ENCODE measurements around the gene IGF1.

Gene IGF1

GRCh38 chr12:102426599-102427542, 53.5 kb downstream of the IGF1 start:
- no peak for TF ChIP-seq CTCF (IDR thresholded peaks at IDR 0.05)
- Histone ChIP-seq H3K4me1 (ENCODE audit: control insufficient read depth in 1 of 2, insufficient read depth in 1 of 2, low read depth in 1 of 2, low read length in 1 of 2) (no peaks in the 10 kb centered on the region), H3K4me3 (ENCODE audit: low read depth in 1 of 2, low read length in 1 of 2) (no peak overlapping the region), H3K27ac (no peak overlapping the region), H3K9me3 (no peaks in the 10 kb centered on the region), H3K36me3 (no peaks in the 10 kb centered on the region), H3K27me3 (no peaks in the 10 kb centered on the region)

GRCh38 chr12:102425109-102426039, 55.0 kb downstream of the IGF1 start:
- no peaks in the 10 kb centered on the region for H3K9me3 ChIP-seq
- no peaks in the 10 kb centered on the region for H3K27me3 ChIP-seq
- H3K27ac ChIP-seq: no peak overlapping the region
- H3K4me3 ChIP-seq (ENCODE audit: low read depth in 1 of 2, low read length in 1 of 2): no peak overlapping the region
- no peaks in the 10 kb centered on the region for H3K36me3 ChIP-seq
- H3K4me1 ChIP-seq (ENCODE audit: control insufficient read depth in 1 of 2, insufficient read depth in 1 of 2, low read depth in 1 of 2, low read length in 1 of 2): no peaks in the 10 kb centered on the region
- TF ChIP-seq CTCF (IDR thresholded peaks at IDR 0.05): no peak

- no peaks in the 10 kb centered on the region for H3K9me3 ChIP-seq
- no peak for TF ChIP-seq CTCF (IDR thresholded peaks at IDR 0.05)
- H3K4me3 ChIP-seq (ENCODE audit: low read depth in 1 of 2, low read length in 1 of 2): no peak overlapping the region
- no peaks in the 10 kb centered on the region for H3K4me1 ChIP-seq (ENCODE audit: control insufficient read depth in 1 of 2, insufficient read depth in 1 of 2, low read depth in 1 of 2, low read length in 1 of 2)
- H3K27ac ChIP-seq: no peak overlapping the region
- no peaks in the 10 kb centered on the region for H3K36me3 ChIP-seq
- no peaks in the 10 kb centered on the region for H3K27me3 ChIP-seq
These were observed 56.9 kb downstream of the IGF1 start for GRCh38 chr12:102423462-102423861.

- Histone ChIP-seq H3K27ac (no peak overlapping the region), H3K9me3 (no peaks in the 10 kb centered on the region), H3K4me1 (ENCODE audit: control insufficient read depth in 1 of 2, insufficient read depth in 1 of 2, low read depth in 1 of 2, low read length in 1 of 2) (no peaks in the 10 kb centered on the region), H3K27me3 (no peaks in the 10 kb centered on the region), H3K36me3 (no peaks in the 10 kb centered on the region), H3K4me3 (ENCODE audit: low read depth in 1 of 2, low read length in 1 of 2) (no peak overlapping the region)
- no peak for TF ChIP-seq CTCF (IDR thresholded peaks at IDR 0.05)
These were observed 58.4 kb downstream of the IGF1 start for GRCh38 chr12:102421802-102422583.
